COLO668 (cell line): ENCODE data around the gene CNTF.
A peak's percentile ranks its signal among the peaks of the same experiment; 100 is the strongest.
"Not testable (repeated sequence)": the region's sequence is repeated elsewhere in the genome, so short reads cannot be mapped to it uniquely, and the experiment has no call there.

Experiments used
- DNase-seq: peaks from one replicate; lab custom pipeline; 2025; ENCODE audit not compliant: unreplicated experiment; lab: John Stamatoyannopoulos, UW

Gene CNTF

GRCh38 chr11:58622344-58622743 is at the start of gene CNTF:
TSS of gene CNTF (plus strand) at chr11:58622665. CDS start at chr11:58622753, 88 bp downstream.
- no peak for DNase-seq

- not testable (repeated sequence) for DNase-seq
Measured at GRCh38 chr11:58572906-58573305, 49.6 kb upstream of the CNTF start.

- DNase-seq, result no peak
Measured at GRCh38 chr11:58573451-58574104, 48.9 kb upstream of the CNTF start.

- no peak for DNase-seq
Measured at GRCh38 chr11:58574881-58575280, 47.6 kb upstream of the CNTF start.

- DNase-seq, result no peak
Measured at GRCh38 chr11:58575377-58576020, 47.0 kb upstream of the CNTF start, which contains the start of gene LPXN. TSS of gene LPXN (minus strand) at chr11:58575856. CDS start at chr11:58575772, 84 bp downstream.

- no peak for DNase-seq
Measured at GRCh38 chr11:58576887-58577471, 45.5 kb upstream of the CNTF start.

GRCh38 chr11:58577555-58578135 is 44.8 kb upstream of the CNTF start:
- DNase-seq, result peak; percentile 70

GRCh38 chr11:58578136-58578634 is 44.3 kb upstream of the CNTF start:
- peak; percentile 95 for DNase-seq

GRCh38 chr11:58578635-58579191 is 43.8 kb upstream of the CNTF start, which contains the start of gene ZFP91:
TSS of gene ZFP91 (plus strand) at chr11:58579063. CDS start at chr11:58579282, 219 bp downstream.
- peak; percentile 98 for DNase-seq

GRCh38 chr11:58579192-58580129 is 43.0 kb upstream of the CNTF start:
- peak; percentile 91 for DNase-seq

- DNase-seq, result no peak
Measured at GRCh38 chr11:58580311-58580710, 42.2 kb upstream of the CNTF start.

GRCh38 chr11:58582437-58582836 is 40.0 kb upstream of the CNTF start:
- DNase-seq, result no peak

GRCh38 chr11:58586998-58587397 is 35.5 kb upstream of the CNTF start:
- no peak for DNase-seq

GRCh38 chr11:58591659-58592058 is 30.8 kb upstream of the CNTF start:
- no peak for DNase-seq

- peak; percentile 26 for DNase-seq
Measured at GRCh38 chr11:58592760-58593472, 29.5 kb upstream of the CNTF start.

- DNase-seq, result no peak
Measured at GRCh38 chr11:58594826-58595225, 27.6 kb upstream of the CNTF start.

GRCh38 chr11:58596621-58597020 is 25.8 kb upstream of the CNTF start:
- DNase-seq, result no peak

- DNase-seq, result no peak
Measured at GRCh38 chr11:58597486-58598144, 24.9 kb upstream of the CNTF start.

- DNase-seq, result no peak
Measured at GRCh38 chr11:58600510-58600909, 22.0 kb upstream of the CNTF start.
